ENCODE measurements around the gene RASL11A. TPM values are rescaled to one million over a fixed set of nuclear protein-coding genes. Genes with fewer than 3 reads are reported as not detected.

Gene RASL11A
- total RNA-seq, 1 experiment from 2014 or later, result 21.0 TPM

GRCh38 chr13:27309401-27309958 is 38.9 kb downstream of the RASL11A start:
- Mint-ChIP-seq H3K4me1 (ENCODE audit: low read depth, unreplicated experiment) (no peaks in the 10 kb centered on the region), H3K27ac (ENCODE audit: unreplicated experiment) (no peak overlapping the region), H3K27me3 (ENCODE audit: insufficient read depth, unreplicated experiment) (no peaks in the 10 kb centered on the region), H3K4me3 (ENCODE audit: unreplicated experiment) (no peak overlapping the region), H3K9me3 (ENCODE audit: unreplicated experiment) (no peaks in the 10 kb centered on the region), H3K36me3 (ENCODE audit: insufficient read depth, unreplicated experiment) (no peaks in the 10 kb centered on the region)
- H3K4me3 ChIP-seq (ENCODE audit: low read depth, low read length), result no peak overlapping the region
- ChIA-PET CTCF (interaction anchor here (0.6 kb wide), 1 partner anchor 79 kb away, joined by 3 read pairs; no protein-coding TSS in a partner anchor), POLR2A (no interaction called here)
- TF ChIP-seq, protein P1, sequence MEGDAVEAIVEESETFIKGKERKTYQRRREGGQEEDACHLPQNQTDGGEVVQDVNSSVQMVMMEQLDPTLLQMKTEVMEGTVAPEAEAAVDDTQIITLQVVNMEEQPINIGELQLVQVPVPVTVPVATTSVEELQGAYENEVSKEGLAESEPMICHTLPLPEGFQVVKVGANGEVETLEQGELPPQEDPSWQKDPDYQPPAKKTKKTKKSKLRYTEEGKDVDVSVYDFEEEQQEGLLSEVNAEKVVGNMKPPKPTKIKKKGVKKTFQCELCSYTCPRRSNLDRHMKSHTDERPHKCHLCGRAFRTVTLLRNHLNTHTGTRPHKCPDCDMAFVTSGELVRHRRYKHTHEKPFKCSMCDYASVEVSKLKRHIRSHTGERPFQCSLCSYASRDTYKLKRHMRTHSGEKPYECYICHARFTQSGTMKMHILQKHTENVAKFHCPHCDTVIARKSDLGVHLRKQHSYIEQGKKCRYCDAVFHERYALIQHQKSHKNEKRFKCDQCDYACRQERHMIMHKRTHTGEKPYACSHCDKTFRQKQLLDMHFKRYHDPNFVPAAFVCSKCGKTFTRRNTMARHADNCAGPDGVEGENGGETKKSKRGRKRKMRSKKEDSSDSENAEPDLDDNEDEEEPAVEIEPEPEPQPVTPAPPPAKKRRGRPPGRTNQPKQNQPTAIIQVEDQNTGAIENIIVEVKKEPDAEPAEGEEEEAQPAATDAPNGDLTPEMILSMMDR (IDR thresholded peaks at IDR 0.05; ENCODE audit: insufficient read depth in 1 of 2, low read depth in 1 of 2, low read length in 1 of 2, severe bottlenecking in 1 of 2, unreplicated experiment in 1 of 2), result no peak
- H3K27me3 ChIP-seq (replicated peaks; ENCODE audit: control insufficient read depth, insufficient read depth, low read length), result no peaks in the 10 kb centered on the region
- DNase-seq, result no peak
- 0 out of 2 replicates have a peak, but pooled peaks cover 5% of the 10 kb centered on the region for H3K4me1 ChIP-seq
- no peaks in the 10 kb centered on the region for H3K9me3 ChIP-seq
- H3K36me3 ChIP-seq (ENCODE audit: control insufficient read depth, insufficient read depth, low read length), result no peaks in the 10 kb centered on the region
- intact Hi-C loops (cut with micrococcal nuclease; ENCODE audit: unreplicated experiment), result no loop called here
- BruUV-seq (replicated peaks), result no TSS peak

DNA sequence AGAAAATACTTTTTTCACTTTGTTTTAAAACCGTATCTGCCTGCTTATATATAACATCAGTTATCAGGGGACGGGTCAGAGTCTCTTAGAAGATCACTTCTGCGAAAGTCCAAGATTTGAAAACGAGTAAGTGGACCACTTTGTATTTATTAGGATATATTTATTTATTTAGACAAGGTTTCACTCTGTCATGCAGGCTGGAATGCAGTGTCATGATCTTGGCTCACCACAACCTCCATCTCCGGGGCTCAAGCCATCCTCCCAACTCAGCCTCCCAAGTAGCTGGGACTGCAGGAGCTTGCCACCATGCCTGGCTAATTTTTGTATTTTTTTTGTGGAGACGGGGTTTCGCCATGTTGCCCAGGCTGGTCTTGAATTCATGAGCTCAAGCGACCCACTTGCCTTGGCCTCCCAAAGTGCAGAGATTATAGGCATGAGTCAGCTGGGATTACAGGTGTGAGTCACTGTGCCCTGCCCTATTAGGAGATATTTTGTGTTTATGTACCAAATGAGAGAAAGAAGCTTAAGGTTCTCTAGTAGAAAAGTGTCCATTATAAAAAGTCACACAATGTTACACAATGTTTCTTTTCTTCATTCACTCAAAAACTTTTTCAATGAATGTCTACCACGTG is 39.5 kb downstream of the RASL11A start:
- Histone ChIP-seq H3K27me3 (replicated peaks; ENCODE audit: control insufficient read depth, insufficient read depth, low read length) (no peaks in the 10 kb centered on the region), H3K4me3 (ENCODE audit: low read depth, low read length) (no peak overlapping the region), H3K4me1 (0 out of 2 replicates have a peak, but pooled peaks cover 5% of the 10 kb centered on the region), H3K9me3 (no peaks in the 10 kb centered on the region), H3K36me3 (ENCODE audit: control insufficient read depth, insufficient read depth, low read length) (no peaks in the 10 kb centered on the region)
- Mint-ChIP-seq H3K4me1 (ENCODE audit: low read depth, unreplicated experiment) (no peaks in the 10 kb centered on the region), H3K27me3 (ENCODE audit: insufficient read depth, unreplicated experiment) (no peaks in the 10 kb centered on the region), H3K4me3 (ENCODE audit: unreplicated experiment) (no peak overlapping the region), H3K9me3 (ENCODE audit: unreplicated experiment) (no peaks in the 10 kb centered on the region), H3K27ac (ENCODE audit: unreplicated experiment) (no peak overlapping the region), H3K36me3 (ENCODE audit: insufficient read depth, unreplicated experiment) (no peaks in the 10 kb centered on the region)
- intact Hi-C loops (cut with micrococcal nuclease; ENCODE audit: unreplicated experiment), result no loop called here
- BruUV-seq (replicated peaks), result no TSS peak
- TF ChIP-seq, protein P1 (IDR thresholded peaks at IDR 0.05; ENCODE audit: insufficient read depth in 1 of 2, low read depth in 1 of 2, low read length in 1 of 2, severe bottlenecking in 1 of 2, unreplicated experiment in 1 of 2), result no peak
- ChIA-PET CTCF (interaction anchor here (0.6 kb wide), 1 partner anchor 80 kb away, joined by 3 read pairs; no protein-coding TSS in a partner anchor), POLR2A (no interaction called here)
- no peak for DNase-seq

DNA sequence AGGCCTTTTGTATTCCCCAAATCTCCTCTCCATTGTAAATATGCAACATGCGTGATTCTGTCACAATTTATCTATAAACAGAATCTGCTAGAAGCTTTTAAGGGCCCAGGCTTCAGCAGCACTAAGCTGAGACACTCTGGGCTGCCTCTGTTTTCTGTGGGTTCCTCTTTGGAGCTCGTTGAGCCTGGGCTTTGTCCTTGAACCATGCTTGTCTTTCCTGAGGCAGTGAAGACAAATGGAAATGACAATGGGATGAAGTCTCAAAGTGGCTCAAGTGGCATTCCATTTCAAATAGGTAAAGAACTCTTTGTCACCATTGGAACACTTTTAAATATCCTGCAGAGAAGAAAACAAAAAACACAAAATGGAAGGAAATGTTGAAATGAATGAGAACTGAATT is 40.3 kb downstream of the RASL11A start:
- no peaks in the 10 kb centered on the region for H3K36me3 Mint-ChIP-seq (ENCODE audit: insufficient read depth, unreplicated experiment)
- H3K9me3 ChIP-seq, result no peaks in the 10 kb centered on the region
- H3K27ac Mint-ChIP-seq (ENCODE audit: unreplicated experiment), result no peak overlapping the region
- TF ChIP-seq, protein P1 (IDR thresholded peaks at IDR 0.05; ENCODE audit: insufficient read depth in 1 of 2, low read depth in 1 of 2, low read length in 1 of 2, severe bottlenecking in 1 of 2, unreplicated experiment in 1 of 2), result no peak
- no peaks in the 10 kb centered on the region for H3K27me3 ChIP-seq (replicated peaks; ENCODE audit: control insufficient read depth, insufficient read depth, low read length)
- no peaks in the 10 kb centered on the region for H3K36me3 ChIP-seq (ENCODE audit: control insufficient read depth, insufficient read depth, low read length)
- no peaks in the 10 kb centered on the region for H3K4me1 Mint-ChIP-seq (ENCODE audit: low read depth, unreplicated experiment)
- no peak overlapping the region for H3K4me3 Mint-ChIP-seq (ENCODE audit: unreplicated experiment)
- ChIA-PET CTCF (no interaction called here), POLR2A (no interaction called here)
- BruUV-seq (replicated peaks), result no TSS peak
- 0 out of 2 replicates have a peak, but pooled peaks cover 5% of the 10 kb centered on the region for H3K4me1 ChIP-seq
- intact Hi-C loops (cut with micrococcal nuclease; ENCODE audit: unreplicated experiment), result no loop called here
- H3K4me3 ChIP-seq (ENCODE audit: low read depth, low read length), result no peak overlapping the region
- no peaks in the 10 kb centered on the region for H3K9me3 Mint-ChIP-seq (ENCODE audit: unreplicated experiment)
- no peak for DNase-seq
- H3K27me3 Mint-ChIP-seq (ENCODE audit: insufficient read depth, unreplicated experiment), result no peaks in the 10 kb centered on the region
